SK-N-SH treated with all-trans-retinoic acid at 6 μM for 48 hours (cell line): ENCODE data around the gene MARCHF11.

Experiments
- CSDC2 ChIP-seq: fragments of 250-450 bp; sonication (Bioruptor Pico); IDR thresholded peaks from 2 replicates; pipeline ENCODE4 v1.5.0; 2020; ENCODE audit warnings: mild to moderate bottlenecking, moderate library complexity
- ISL1 ChIP-seq: fragments of 250-450 bp; sonication (Bioruptor Pico); IDR thresholded peaks from 2 replicates; pipeline ENCODE4 v2.1.2; 2022; ENCODE audit warnings: mild to moderate bottlenecking, moderate library complexity
- RARB ChIP-seq: fragments of 250-450 bp; sonication (Bioruptor Pico); IDR thresholded peaks from 2 replicates; pipeline ENCODE4 v1.8.0; 2021; ENCODE audit warnings: mild to moderate bottlenecking, moderate library complexity
- TCF4 ChIP-seq: fragments of 250-450 bp; sonication (Bioruptor Pico); IDR thresholded peaks from 2 replicates; pipeline ENCODE4 v1.8.0; 2021; ENCODE audit warnings: mild to moderate bottlenecking, moderate library complexity, borderline replicate concordance
- ZFP3 ChIP-seq: fragments of 250-450 bp; sonication (Bioruptor Pico); IDR thresholded peaks from 2 replicates; pipeline ENCODE4 v1.5.0; 2020; ENCODE audit warnings: mild to moderate bottlenecking, moderate library complexity
- ZFP30 ChIP-seq: fragments of 450-650 bp; formaldehyde crosslinking; IDR thresholded peaks from 2 replicates; pipeline ENCODE4 v1.5.0; 2022; ENCODE audit warnings: mild to moderate bottlenecking, moderate library complexity
- ZNF8 ChIP-seq: fragments of 450-650 bp; formaldehyde crosslinking; IDR thresholded peaks from 2 replicates; pipeline ENCODE4 v1.5.0; 2020; ENCODE audit warnings: mild to moderate bottlenecking, moderate library complexity
- TF ChIP-seq, protein P1 (sequence below): fragments of 250-450 bp; sonication (Bioruptor Pico); IDR thresholded peaks from 2 replicates; pipeline ENCODE4 v1.8.0; 2020; ENCODE audit warnings: mild to moderate bottlenecking, moderate library complexity, borderline replicate concordance
- TF ChIP-seq, protein P2 (sequence below): fragments of 250-450 bp; sonication (Bioruptor Pico); IDR thresholded peaks from 2 replicates; pipeline ENCODE4 v1.5.1; 2021; ENCODE audit warnings: mild to moderate bottlenecking, moderate library complexity

DNA sequence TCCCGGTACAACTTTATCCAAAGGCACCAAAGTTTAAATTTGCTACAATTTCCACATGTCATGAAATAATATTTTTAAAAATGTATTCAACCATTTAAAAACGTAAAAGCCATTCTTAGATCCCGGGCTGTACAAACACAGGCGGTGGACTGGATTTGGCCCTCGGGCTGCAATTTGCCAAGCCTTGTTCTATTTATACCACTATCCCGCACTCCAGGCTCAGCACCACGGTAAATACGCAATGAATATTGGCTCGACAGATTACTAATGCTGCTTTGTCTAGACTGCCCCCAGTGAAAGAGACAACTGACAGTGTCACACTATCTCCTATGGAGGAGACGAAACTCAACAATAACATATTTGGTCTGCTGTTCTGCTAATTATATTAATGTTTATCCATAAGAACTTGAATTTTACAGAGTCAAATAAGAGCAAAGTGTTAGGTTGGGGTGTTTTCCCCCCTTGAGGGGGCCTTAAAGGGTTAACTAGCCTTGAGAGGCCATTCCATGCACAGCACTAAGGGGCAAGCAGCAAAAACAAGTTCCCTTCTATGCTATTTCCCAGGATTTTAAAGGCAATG is 98.1 kb downstream of the MARCHF11 start:
- TF ChIP-seq ZFP3 (CRISPR knock-in tag) = no peak
- TF ChIP-seq, protein P1, sequence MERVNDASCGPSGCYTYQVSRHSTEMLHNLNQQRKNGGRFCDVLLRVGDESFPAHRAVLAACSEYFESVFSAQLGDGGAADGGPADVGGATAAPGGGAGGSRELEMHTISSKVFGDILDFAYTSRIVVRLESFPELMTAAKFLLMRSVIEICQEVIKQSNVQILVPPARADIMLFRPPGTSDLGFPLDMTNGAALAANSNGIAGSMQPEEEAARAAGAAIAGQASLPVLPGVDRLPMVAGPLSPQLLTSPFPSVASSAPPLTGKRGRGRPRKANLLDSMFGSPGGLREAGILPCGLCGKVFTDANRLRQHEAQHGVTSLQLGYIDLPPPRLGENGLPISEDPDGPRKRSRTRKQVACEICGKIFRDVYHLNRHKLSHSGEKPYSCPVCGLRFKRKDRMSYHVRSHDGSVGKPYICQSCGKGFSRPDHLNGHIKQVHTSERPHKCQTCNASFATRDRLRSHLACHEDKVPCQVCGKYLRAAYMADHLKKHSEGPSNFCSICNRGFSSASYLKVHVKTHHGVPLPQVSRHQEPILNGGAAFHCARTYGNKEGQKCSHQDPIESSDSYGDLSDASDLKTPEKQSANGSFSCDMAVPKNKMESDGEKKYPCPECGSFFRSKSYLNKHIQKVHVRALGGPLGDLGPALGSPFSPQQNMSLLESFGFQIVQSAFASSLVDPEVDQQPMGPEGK (CRISPR knock-in tag) = no peak
- no peak for TF ChIP-seq CSDC2 (CRISPR knock-in tag)
- no peak for TF ChIP-seq TCF4 (CRISPR knock-in tag)
- TF ChIP-seq ZFP30 (CRISPR knock-in tag) = no peak
- TF ChIP-seq, protein P2, sequence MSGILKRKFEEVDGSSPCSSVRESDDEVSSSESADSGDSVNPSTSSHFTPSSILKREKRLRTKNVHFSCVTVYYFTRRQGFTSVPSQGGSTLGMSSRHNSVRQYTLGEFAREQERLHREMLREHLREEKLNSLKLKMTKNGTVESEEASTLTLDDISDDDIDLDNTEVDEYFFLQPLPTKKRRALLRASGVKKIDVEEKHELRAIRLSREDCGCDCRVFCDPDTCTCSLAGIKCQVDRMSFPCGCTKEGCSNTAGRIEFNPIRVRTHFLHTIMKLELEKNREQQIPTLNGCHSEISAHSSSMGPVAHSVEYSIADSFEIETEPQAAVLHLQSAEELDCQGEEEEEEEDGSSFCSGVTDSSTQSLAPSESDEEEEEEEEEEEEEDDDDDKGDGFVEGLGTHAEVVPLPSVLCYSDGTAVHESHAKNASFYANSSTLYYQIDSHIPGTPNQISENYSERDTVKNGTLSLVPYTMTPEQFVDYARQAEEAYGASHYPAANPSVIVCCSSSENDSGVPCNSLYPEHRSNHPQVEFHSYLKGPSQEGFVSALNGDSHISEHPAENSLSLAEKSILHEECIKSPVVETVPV (CRISPR knock-in tag) = no peak
- no peak for TF ChIP-seq ZNF8 (CRISPR knock-in tag)
- TF ChIP-seq RARB (CRISPR knock-in tag) = no peak
- no peak for TF ChIP-seq ISL1 (CRISPR knock-in tag)
